ENCODE measurements around the gene NMNAT2. TPM values are rescaled to one million over a fixed set of nuclear protein-coding genes. Genes with fewer than 3 reads are reported as not detected.

The NMNAT2 gene
- total and polyA plus RNA-seq, 2 experiments from 2014 or later = 0.12 TPM; not detected in 1

DNA sequence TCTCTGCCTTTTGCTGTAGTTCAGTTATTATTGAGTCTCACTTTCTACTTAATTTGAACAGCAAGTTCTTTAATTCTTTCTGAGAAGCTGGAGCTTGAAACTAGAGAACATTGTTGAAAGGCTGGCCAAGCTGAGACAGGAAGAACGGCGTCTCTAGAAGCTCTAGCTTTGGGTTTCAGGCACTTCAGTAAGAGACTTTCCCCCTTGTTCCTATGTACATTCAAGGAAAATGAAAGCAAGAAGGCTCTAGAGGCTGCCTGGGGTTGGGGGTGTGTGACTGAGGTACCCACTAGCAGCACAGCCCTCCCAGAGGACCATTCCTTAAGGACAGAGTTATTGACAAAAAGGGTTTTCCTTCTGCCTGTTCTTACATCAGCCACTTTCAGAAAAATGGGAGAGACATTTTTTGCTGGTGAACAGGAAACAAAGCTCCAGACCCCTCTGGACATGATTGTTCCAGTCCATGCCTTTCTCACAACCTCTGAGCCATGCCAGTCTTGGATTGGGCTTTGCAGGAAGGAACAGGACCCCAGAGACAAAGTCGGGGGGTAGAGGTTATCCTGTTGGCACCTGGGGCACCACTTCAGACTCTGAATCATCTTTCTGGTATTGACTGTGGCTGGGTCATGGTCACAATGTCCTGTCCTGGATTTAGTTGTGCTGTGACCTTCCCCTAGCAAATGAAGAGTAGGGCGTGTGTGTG, 169.0 kb downstream of the NMNAT2 start:
- no peak overlapping the region for H3K27ac ChIP-seq
- H3K4me1 ChIP-seq (ENCODE audit: low read depth) = no peaks in the 10 kb centered on the region
- H3K4me3 ChIP-seq = no peak overlapping the region
- H3K27me3 ChIP-seq = no peaks in the 10 kb centered on the region
- no peaks in the 10 kb centered on the region for H3K36me3 ChIP-seq
- TF ChIP-seq, protein P1, sequence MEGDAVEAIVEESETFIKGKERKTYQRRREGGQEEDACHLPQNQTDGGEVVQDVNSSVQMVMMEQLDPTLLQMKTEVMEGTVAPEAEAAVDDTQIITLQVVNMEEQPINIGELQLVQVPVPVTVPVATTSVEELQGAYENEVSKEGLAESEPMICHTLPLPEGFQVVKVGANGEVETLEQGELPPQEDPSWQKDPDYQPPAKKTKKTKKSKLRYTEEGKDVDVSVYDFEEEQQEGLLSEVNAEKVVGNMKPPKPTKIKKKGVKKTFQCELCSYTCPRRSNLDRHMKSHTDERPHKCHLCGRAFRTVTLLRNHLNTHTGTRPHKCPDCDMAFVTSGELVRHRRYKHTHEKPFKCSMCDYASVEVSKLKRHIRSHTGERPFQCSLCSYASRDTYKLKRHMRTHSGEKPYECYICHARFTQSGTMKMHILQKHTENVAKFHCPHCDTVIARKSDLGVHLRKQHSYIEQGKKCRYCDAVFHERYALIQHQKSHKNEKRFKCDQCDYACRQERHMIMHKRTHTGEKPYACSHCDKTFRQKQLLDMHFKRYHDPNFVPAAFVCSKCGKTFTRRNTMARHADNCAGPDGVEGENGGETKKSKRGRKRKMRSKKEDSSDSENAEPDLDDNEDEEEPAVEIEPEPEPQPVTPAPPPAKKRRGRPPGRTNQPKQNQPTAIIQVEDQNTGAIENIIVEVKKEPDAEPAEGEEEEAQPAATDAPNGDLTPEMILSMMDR (IDR thresholded peaks at IDR 0.05; ENCODE audit: low read depth, low read length) = no peak
- no peak for DNase-seq (ENCODE audit: low read depth in 1 of 2, low spot score in 1 of 2)
- H3K9me3 ChIP-seq (ENCODE audit: low read depth) = no peaks in the 10 kb centered on the region

DNA sequence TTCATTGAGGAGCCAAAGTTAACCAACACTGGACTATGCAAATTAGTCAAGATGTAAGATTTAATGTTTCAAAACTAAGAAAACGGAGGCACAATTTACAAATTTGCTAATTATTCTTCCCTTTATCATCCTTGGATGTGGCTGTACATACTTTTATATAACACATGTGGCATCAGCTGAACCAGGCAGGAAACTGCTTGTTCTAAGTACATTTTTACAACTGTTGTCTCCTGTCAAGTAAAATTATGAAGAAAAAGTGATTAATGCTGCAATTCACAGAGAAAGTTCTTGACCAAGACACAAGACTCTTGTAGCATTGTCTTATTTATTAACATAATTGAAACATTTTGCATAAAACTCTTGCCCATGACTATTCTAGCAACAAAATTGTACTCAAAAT, 170.2 kb downstream of the NMNAT2 start:
- no peak for DNase-seq (ENCODE audit: low read depth in 1 of 2, low spot score in 1 of 2)
- Histone ChIP-seq H3K36me3 (no peaks in the 10 kb centered on the region), H3K4me1 (ENCODE audit: low read depth) (no peaks in the 10 kb centered on the region), H3K27ac (no peak overlapping the region), H3K9me3 (ENCODE audit: low read depth) (no peaks in the 10 kb centered on the region), H3K4me3 (no peak overlapping the region), H3K27me3 (no peaks in the 10 kb centered on the region)
- TF ChIP-seq, protein P1 (IDR thresholded peaks at IDR 0.05; ENCODE audit: low read depth, low read length) = no peak

DNA sequence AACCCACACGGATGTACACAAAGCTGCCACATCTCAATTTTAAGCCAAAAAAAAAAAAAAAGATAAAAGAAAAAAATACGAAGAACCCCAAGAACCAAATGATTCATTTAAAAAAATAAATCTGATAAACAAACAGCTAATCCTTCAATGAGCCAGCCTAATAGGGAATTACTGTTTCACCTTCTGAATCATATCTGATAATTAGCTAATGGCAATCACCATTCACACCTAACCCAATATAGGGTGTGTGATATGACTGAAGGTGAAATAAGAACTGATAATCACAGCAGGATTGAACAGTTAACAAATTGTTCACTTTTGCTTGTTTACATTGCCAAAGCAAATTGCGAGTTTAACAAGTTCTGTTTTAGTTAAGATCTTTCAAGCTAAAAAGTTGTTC, 170.7 kb downstream of the NMNAT2 start:
- Histone ChIP-seq H3K27ac (no peak overlapping the region), H3K27me3 (no peaks in the 10 kb centered on the region), H3K4me1 (ENCODE audit: low read depth) (no peaks in the 10 kb centered on the region), H3K9me3 (ENCODE audit: low read depth) (no peaks in the 10 kb centered on the region), H3K36me3 (no peaks in the 10 kb centered on the region), H3K4me3 (no peak overlapping the region)
- DNase-seq (ENCODE audit: low read depth in 1 of 2, low spot score in 1 of 2) = no peak
- TF ChIP-seq, protein P1 (IDR thresholded peaks at IDR 0.05; ENCODE audit: low read depth, low read length) = no peak

DNA sequence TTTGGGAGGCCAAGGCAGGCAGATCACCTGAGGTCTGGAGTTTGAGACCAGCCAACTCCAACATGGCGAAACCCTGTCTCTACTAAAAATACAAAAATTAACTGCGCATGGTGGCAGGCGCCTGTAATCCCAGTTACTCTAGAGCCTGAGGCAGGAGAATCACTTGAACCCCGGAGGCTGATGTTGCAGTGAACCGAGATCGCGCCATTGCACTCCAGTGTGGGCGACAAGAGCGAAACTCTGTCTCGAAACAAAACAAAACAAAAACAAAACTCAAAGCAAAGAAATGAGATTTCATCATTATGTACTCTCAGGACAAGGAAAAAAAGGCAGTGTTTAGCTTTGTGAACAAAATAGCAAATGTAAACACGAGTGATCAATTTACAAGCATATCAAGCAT, 171.1 kb downstream of the NMNAT2 start:
- TF ChIP-seq, protein P1 (IDR thresholded peaks at IDR 0.05; ENCODE audit: low read depth, low read length) = no peak
- Histone ChIP-seq H3K4me1 (ENCODE audit: low read depth) (no peaks in the 10 kb centered on the region), H3K4me3 (no peak overlapping the region), H3K27ac (no peak overlapping the region), H3K9me3 (ENCODE audit: low read depth) (no peaks in the 10 kb centered on the region), H3K27me3 (no peaks in the 10 kb centered on the region), H3K36me3 (no peaks in the 10 kb centered on the region)
- no peak for DNase-seq (ENCODE audit: low read depth in 1 of 2, low spot score in 1 of 2)

DNA sequence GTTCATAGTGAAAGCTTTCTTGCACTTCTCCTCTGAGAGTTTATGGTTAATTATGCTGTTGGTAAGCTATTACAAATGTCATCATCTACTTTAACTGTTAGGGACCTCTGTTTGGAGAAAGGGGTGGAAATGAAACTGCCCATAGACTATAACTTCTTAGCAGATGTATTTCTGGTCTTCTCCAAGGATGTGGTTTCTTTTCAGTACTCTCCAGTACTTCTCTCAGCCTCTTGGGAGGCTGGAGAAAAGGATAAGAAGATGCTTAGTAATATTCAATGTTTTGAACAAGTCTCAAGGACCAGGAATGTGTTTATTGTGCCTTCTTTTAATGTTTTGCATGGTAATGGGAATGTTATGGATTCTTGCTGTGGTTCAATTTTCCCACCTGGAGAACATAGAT, 171.7 kb downstream of the NMNAT2 start:
- no peak for DNase-seq (ENCODE audit: low read depth in 1 of 2, low spot score in 1 of 2)

More for the DNA sequence above, 171.7 kb downstream of the NMNAT2 start:
- no peak overlapping the region for H3K27ac ChIP-seq
- no peaks in the 10 kb centered on the region for H3K36me3 ChIP-seq
- no peak overlapping the region for H3K4me3 ChIP-seq
- H3K27me3 ChIP-seq = no peaks in the 10 kb centered on the region
- TF ChIP-seq, protein P1 (IDR thresholded peaks at IDR 0.05; ENCODE audit: low read depth, low read length) = no peak
- H3K4me1 ChIP-seq (ENCODE audit: low read depth) = no peaks in the 10 kb centered on the region
- H3K9me3 ChIP-seq (ENCODE audit: low read depth) = no peaks in the 10 kb centered on the region

All from cardiac muscle cell (in vitro differentiated cells and primary cell).